Calu3 (cell line): Measurements from ENCODE around the gene NPAP1. TPM values are rescaled to one million over a fixed set of nuclear protein-coding genes. Genes with fewer than 3 reads are reported as not detected.
"Not testable (repeated sequence)": the region's sequence is repeated elsewhere in the genome, so short reads cannot be mapped to it uniquely, and the experiment has no call there.

Experiments
- BruUV-seq: library from RNA; stranded (reverse); fragments of 400-500 nt; replicated peaks from 2 replicates; lab custom pipeline; 2021; lab: Mats Ljungman, UMichigan
- CTCF ChIA-PET: fragments of 300-600 bp; sonication (Branson Sonifier 250); formaldehyde crosslinking; loops from one replicate; lab custom pipeline; 2022; ENCODE audit warnings: antibody characterized with exemption; lab: Charles Lee
- DNase-seq: peaks from one replicate; pipeline ENCODE4 v3.0.0; 2022
- H3K27ac Mint-ChIP-seq: one replicate; pipeline ENCODE4 v1.8.0; 2022; ENCODE audit warnings: mixed read lengths; ENCODE audit not compliant: unreplicated experiment
- H3K27me3 Mint-ChIP-seq: one replicate; pipeline ENCODE4 v1.8.0; 2022; ENCODE audit warnings: mixed read lengths; ENCODE audit not compliant: unreplicated experiment
- H3K36me3 Mint-ChIP-seq: one replicate; pipeline ENCODE4 v1.8.0; 2022; ENCODE audit warnings: mild to moderate bottlenecking, moderate library complexity, mixed read lengths; ENCODE audit not compliant: insufficient read depth, unreplicated experiment
- H3K4me1 Mint-ChIP-seq: one replicate; pipeline ENCODE4 v1.8.0; 2022; ENCODE audit warnings: mild to moderate bottlenecking, low read depth, mixed read lengths; ENCODE audit not compliant: unreplicated experiment
- H3K4me3 Mint-ChIP-seq: one replicate; pipeline ENCODE4 v1.8.0; 2022; ENCODE audit warnings: mild to moderate bottlenecking, low read depth, moderate library complexity, mixed read lengths; ENCODE audit not compliant: unreplicated experiment
- H3K9me3 Mint-ChIP-seq: one replicate; pipeline ENCODE4 v1.8.0; 2022; ENCODE audit warnings: low read depth, mixed read lengths; ENCODE audit not compliant: unreplicated experiment
- intact Hi-C: fragments of 100-400 bp; cut with micrococcal nuclease; formaldehyde crosslinking; loops from one replicate; pipeline ENCODE4 v1.10.0; 2022; ENCODE audit not compliant: unreplicated experiment
- total RNA-seq: library from RNA; stranded (reverse); gene quantifications from 2 replicates; pipeline ENCODE4 v1.2.3, GENCODE V29; 2022
- TF ChIP-seq, protein P1 (sequence below): fragments of 200-600 bp; IDR thresholded peaks from one replicate; pipeline ENCODE4 v1.8.0; 2022; ENCODE audit warnings: antibody characterized with exemption; ENCODE audit not compliant: unreplicated experiment

Gene NPAP1
- total RNA-seq, 1 experiment from 2014 or later: not detected

GRCh38 chr15:24678485-24678884, 2.9 kb downstream of the NPAP1 start:
- TF ChIP-seq, protein P1, sequence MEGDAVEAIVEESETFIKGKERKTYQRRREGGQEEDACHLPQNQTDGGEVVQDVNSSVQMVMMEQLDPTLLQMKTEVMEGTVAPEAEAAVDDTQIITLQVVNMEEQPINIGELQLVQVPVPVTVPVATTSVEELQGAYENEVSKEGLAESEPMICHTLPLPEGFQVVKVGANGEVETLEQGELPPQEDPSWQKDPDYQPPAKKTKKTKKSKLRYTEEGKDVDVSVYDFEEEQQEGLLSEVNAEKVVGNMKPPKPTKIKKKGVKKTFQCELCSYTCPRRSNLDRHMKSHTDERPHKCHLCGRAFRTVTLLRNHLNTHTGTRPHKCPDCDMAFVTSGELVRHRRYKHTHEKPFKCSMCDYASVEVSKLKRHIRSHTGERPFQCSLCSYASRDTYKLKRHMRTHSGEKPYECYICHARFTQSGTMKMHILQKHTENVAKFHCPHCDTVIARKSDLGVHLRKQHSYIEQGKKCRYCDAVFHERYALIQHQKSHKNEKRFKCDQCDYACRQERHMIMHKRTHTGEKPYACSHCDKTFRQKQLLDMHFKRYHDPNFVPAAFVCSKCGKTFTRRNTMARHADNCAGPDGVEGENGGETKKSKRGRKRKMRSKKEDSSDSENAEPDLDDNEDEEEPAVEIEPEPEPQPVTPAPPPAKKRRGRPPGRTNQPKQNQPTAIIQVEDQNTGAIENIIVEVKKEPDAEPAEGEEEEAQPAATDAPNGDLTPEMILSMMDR: no peak
- Mint-ChIP-seq H3K27me3 (no peaks in the 10 kb centered on the region), H3K4me3 (no peak overlapping the region), H3K9me3 (peaks cover 7% of the 10 kb centered on the region), H3K4me1 (no peaks in the 10 kb centered on the region), H3K27ac (no peak overlapping the region), H3K36me3 (no peaks in the 10 kb centered on the region)
- intact Hi-C loops: no loop called here
- no TSS peak for BruUV-seq
- DNase-seq: no peak
- CTCF ChIA-PET: no interaction called here

DNA sequence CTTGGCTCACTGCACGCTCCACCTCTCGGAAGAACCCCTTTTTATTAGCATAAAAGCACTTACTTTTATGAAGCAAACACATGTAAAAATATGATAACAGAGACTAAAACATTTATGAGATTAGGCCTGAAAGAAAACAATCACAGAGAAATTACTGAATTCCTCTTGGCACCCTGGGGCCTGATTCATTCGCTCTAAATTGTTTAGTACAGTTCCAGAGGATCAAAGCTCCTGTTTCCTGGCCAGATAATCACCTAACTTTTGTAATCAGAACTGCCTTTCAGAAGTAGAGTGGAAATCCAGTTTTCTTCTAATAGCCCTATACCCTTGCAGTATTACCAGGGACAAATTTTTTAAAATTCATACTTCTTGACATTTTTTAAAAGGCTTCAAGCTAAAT, 6.4 kb downstream of the NPAP1 start:
- H3K9me3 Mint-ChIP-seq: peaks cover 9% of the 10 kb centered on the region
- no TSS peak for BruUV-seq
- no peaks in the 10 kb centered on the region for H3K27me3 Mint-ChIP-seq
- H3K27ac Mint-ChIP-seq: no peak overlapping the region
- intact Hi-C loops: no loop called here
- no peaks in the 10 kb centered on the region for H3K36me3 Mint-ChIP-seq
- CTCF ChIA-PET: no interaction called here
- no peak for DNase-seq
- H3K4me3 Mint-ChIP-seq: no peak overlapping the region
- H3K4me1 Mint-ChIP-seq: no peaks in the 10 kb centered on the region
- TF ChIP-seq, protein P1: no peak

GRCh38 chr15:24682905-24683304, 7.3 kb downstream of the NPAP1 start:
- BruUV-seq, intact Hi-C loops, H3K4me1 Mint-ChIP-seq, CTCF ChIA-PET, H3K27me3 Mint-ChIP-seq, DNase-seq, H3K36me3 Mint-ChIP-seq, H3K9me3 Mint-ChIP-seq, H3K27ac Mint-ChIP-seq, H3K4me3 Mint-ChIP-seq: not testable (repeated sequence)

- no TSS peak for BruUV-seq
- no peak for DNase-seq
- CTCF ChIA-PET: no interaction called here
- Mint-ChIP-seq H3K27me3 (no peaks in the 10 kb centered on the region), H3K27ac (no peak overlapping the region), H3K4me3 (no peak overlapping the region), H3K4me1 (no peaks in the 10 kb centered on the region), H3K9me3 (peaks cover 2% of the 10 kb centered on the region), H3K36me3 (no peaks in the 10 kb centered on the region)
- intact Hi-C loops: no loop called here
- TF ChIP-seq, protein P1: no peak
Measured at GRCh38 chr15:24683736-24684135, 8.2 kb downstream of the NPAP1 start.

DNA sequence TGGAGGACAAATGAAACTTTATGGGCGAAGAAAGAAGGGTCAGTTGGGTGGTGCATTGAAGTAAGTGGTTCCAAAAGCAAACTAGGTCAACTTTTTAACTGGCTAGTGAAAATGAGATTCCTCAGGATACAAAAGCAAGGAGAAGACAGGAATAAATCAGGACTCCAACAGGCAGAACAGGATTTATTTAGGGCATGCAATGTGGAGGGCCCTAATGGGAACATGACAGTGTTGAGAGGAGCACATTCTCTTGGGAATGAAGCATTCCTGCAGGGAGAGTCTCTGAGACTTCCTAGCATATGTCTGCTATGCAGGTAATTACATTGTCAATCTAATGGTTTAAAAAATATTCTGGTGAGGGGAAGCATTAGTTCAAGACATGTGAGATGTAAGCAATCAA, 8.7 kb downstream of the NPAP1 start:
- DNase-seq: no peak
- intact Hi-C loops: no loop called here
- no TSS peak for BruUV-seq
- CTCF ChIA-PET: no interaction called here
- H3K9me3 Mint-ChIP-seq: peaks cover 2% of the 10 kb centered on the region
- no peak overlapping the region for H3K4me3 Mint-ChIP-seq
- H3K36me3 Mint-ChIP-seq: no peaks in the 10 kb centered on the region
- TF ChIP-seq, protein P1: no peak
- no peaks in the 10 kb centered on the region for H3K4me1 Mint-ChIP-seq
- no peaks in the 10 kb centered on the region for H3K27me3 Mint-ChIP-seq
- H3K27ac Mint-ChIP-seq: no peak overlapping the region
